Left hindlimb (tissue), 1 donor: ENCODE measurements around the gene KLHDC2.
"Not testable (repeated sequence)": the region's sequence is repeated elsewhere in the genome, so short reads cannot be mapped to it uniquely, and the experiment has no call there.

Source experiments
- DNase-seq: peaks from one replicate; pipeline ENCODE4 v3.0.0-alpha.2; 2018

The KLHDC2 gene

DNA sequence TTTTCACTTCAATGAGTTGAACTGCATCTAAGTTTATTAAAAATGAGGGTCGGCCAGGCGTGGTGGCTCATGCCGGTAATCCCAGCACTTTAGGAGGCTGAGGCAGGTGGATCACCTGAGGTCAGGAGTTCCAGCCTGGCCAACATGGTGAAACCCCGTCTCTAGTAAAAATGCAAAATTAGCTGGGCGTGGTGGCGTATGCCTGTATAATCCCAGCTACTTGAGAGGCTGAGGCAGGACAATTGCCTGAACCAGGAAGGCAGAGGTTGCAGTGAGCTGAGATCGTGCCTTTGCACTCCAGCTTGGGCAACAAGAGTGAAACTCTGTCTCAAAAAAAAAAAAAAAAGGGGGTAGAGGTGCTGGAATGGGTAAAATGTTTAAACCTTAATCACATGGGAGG, 13.1 kb downstream of the KLHDC2 start:
- not testable (repeated sequence) for DNase-seq

DNA sequence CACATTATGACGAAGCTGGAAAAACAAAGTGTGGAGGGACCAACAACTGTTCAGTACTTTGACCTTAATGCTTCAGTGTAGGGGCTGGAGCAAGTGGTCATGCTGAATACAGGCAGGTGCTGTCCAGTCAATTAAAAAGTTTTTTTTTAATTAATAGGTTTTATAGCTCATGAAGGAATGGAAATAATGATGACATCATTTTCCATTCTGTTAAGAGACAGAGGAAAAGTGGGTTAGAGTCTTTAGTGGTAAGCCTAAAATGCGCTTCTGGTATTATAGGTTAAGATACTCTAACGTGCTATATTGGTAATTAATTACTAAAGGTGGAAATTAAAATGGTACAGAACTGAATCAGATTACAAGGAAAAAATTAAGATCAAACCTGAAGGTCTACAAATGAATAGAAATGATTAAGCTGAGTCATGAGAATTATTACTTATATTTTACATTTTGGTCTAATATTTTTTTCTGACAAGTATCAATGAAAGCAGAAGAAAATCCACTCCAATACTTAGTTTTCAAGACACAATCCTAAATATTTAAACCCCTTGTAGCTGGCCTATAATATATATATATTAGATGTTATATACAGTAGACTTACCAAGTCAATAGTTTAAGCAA, 15.6 kb downstream of the KLHDC2 start:
- no peak for DNase-seq

DNA sequence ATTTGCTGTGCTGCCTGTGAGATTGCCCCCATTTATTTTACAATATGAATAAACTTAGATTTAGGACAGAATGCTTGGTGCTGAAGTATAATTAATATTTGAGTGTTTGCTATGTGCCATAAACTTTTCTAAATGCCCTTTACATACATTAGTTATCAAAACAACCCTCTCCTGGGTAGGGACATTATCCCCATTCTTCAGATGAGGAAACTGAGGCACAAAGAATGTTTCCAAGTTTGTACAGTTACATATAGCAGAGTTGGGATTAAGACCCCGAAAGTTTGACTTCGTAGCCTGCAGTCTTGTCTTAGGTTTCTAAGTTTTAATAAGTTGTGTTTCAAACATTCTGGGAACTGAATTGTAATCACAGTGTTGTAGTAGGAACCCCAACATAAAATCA, 18.4 kb downstream of the KLHDC2 start:
- DNase-seq, result no peak

DNA sequence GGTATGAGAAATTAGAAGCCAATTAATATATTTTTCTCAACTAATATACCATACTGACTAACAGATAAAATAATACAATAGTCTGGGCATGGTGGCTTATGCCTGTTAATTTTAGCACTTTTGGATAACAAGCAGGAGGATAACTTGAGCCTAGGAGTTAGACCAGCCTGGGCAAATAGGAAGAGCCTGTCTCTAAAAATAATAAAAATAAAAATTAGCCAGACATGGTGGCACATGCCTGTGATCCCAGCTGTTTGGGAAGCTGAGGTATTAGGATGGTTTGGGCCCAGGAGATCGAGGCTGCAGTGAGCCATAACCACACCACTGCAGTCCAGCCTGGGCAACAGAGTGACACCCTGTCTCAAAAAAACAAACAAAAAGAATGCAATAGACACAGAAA, 24.7 kb downstream of the KLHDC2 start:
- DNase-seq, result no peak

DNA sequence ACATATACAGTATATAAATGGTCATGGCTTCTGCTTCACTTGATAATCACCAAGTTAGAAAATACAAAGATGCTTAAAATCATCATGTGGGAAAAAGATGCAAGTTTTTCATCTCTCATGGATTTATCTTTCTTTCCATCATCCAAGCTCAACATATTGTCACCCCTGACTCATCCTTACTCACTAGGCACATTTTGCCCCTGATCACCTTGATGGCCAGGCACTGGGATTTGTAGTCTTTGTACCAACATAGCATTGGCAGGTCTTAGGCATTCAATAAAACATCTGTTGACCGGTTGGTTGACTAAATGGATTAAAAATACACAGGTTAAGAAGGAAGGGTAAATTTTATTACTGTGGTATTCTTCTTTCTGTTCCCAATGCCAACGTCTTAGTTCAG, 28.1 kb downstream of the KLHDC2 start:
- DNase-seq, result no peak

DNA sequence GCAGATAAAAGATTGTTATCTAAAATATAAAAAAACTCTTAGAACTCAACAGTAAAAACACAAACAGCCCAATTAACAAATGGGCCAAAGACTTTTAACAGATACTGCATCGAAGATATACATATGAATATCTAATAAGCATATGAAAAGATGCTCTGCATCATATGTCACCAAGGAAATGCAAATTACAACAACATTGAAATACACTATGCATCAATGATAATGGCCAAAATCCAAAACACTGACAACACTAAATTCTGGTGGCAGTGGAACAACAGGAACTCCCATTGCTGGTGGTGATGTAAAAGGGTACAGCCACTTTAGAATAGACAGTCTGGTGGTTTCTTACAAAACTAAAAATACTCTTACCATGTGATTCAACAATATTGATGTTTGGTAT, 40.8 kb downstream of the KLHDC2 start:
- no peak for DNase-seq

DNA sequence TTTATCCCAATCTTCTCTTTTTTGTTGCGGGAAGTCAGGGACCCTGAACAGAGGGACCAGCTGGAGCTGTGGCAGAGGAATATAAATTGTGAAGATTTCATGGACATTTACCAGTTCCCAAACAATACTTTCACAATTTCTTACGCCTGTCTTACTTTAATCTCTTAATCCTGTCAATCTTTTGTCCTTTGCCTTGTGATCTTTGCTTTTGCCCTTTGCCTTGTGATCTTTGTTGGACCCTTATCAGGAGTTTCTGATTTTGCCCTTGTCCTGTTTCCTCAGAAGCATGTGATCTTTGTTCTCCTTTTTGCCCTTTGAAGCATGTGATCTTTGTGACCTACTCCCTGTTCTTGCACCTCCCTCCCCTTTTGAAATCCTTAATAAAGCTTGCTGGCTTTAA, 48.2 kb downstream of the KLHDC2 start:
- not testable (repeated sequence) for DNase-seq

DNA sequence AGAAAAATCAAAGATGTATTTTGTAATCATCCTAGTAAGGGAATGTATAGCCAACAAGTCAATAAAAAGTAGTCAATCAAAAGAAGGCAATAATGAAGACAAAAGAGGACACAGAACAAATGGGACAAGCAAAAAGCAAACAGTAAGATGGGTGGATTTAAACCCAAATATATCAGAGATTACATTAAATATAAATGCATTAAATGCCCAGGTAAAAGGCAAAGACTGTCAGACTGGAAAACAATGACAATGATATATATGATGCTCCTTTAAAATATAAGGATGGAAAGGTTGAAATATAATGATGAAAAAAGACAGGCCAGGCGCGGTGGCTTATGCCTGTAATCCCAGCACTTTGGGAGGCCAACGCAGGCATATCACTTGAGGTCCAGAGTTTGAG, 48.9 kb downstream of the KLHDC2 start:
- DNase-seq, result no peak

DNA sequence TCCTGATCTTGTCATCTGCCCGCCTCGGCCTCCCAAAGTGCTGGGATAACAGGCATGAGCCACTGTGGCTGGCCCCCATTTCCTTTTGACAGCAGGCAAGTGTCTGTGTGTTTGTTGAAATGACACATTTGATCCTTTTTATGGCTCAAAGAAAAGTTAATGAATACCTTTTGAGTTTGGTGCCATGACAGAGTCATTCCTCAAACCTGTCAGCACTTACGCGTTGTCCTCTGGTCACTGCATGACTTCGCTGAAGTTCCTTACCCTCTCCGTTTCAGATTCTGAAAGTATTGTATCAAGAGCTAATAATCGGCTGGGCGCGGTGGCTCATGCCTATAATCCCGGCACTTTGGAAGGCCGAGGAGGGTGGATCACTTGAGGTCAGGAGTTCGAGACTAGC, 52.2 kb downstream of the KLHDC2 start:
- DNase-seq, result no peak

DNA sequence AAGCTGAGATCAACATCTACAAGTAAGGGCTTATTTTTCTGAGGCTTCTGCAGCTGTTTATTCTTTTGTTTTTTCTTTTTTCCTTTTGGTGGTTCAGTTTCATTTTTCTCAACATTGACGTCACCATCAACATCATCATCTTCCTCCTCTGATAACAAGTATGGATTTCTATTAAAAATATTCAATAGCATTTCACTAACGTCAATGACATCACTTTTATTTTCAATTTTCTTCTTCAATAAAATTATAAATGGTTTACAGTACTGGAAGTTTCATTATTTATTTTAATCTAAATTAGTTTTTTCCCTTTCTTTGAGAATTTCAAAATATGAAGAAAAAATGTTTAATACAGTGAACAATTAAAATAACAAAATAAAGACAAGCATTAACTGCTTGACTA, 60.7 kb downstream of the KLHDC2 start:
- DNase-seq, result no peak
